ENCODE data around the gene MRPS34.

MRPS34 gene

DNA sequence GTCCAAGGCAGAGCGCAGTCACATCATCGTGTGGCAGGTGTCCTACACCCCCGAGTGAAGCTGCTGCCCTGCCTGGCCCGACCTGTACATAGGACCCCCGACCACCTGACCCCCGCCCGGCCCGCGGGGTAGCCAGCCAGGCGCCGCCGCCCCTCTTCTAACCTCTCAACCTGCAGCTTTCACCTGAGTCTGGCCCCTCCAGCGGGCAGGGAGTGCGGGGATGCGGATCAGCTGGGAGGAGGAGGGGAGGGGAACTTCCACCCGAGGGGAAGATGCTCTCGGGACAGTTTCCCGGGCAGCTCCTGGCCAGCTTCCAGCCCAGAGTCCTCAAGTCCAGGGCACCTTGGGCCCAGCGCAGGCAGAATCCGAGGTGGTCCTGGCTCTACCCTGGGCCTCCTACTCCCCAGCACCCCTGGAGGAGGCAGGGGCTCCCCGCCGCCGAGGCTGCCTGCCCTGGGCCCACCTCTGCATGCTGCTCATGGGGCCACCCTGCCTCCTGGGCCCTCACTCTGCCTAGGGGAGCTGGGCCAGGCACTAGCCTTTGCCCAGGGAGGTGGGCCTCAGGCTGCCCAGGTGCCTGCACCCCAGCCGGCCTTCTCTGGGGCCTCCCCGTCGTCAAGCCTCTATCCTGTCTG lies 4.0 kb downstream of the MRPS34 start:
- H3K4me1 ChIP-seq (ENCODE audit: control insufficient read depth, insufficient read depth, low read length): peaks cover 7% of the 10 kb centered on the region
- no peak overlapping the region for H3K4me3 ChIP-seq (ENCODE audit: low read length)
- no peak overlapping the region for H3K9ac ChIP-seq (ENCODE audit: low read length)
- peaks cover 40% of the 10 kb centered on the region for H3K36me3 ChIP-seq (ENCODE audit: control insufficient read depth, insufficient read depth, low read length)
- no peak overlapping the region for H3K27ac ChIP-seq (ENCODE audit: low read depth, low read length)
- no peaks in the 10 kb centered on the region for H3K27me3 ChIP-seq (ENCODE audit: control insufficient read depth, insufficient read depth, low read length)

DNA sequence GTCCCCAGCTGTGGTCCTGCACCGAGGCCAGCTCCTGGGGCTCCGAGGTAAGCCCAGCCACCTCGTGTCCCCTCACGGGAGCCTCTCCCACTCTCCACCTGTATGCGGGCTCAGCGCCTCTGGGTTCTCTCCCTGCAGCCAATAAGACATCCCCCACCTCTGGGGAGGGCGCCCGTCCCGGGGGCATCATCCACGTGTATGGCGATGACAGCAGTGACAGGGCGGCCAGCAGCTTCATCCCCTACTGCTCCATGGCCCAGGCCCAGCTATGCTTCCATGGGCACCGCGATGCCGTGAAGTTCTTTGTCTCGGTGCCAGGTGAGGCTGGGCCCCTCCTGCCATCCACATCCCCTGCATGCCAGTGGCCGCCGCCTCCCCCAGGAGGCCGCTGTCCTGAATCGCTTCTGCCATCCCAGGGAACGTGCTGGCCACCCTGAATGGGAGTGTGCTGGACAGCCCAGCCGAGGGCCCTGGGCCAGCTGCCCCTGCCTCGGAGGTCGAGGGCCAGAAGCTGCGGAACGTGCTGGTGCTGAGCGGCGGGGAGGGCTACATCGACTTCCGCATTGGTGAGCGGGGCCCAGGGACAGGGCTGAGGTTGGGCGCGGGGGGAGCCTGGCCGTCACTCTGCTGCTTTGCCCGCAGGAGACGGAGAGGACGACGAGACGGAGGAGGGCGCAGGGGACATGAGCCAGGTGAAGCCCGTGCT lies 4.7 kb downstream of the MRPS34 start:
- no peak overlapping the region for H3K9ac ChIP-seq (ENCODE audit: low read length)
- H3K27me3 ChIP-seq (ENCODE audit: control insufficient read depth, insufficient read depth, low read length): no peaks in the 10 kb centered on the region
- H3K4me3 ChIP-seq (ENCODE audit: low read length): no peak overlapping the region
- peaks cover 6% of the 10 kb centered on the region for H3K4me1 ChIP-seq (ENCODE audit: control insufficient read depth, insufficient read depth, low read length)
- peaks cover 40% of the 10 kb centered on the region for H3K36me3 ChIP-seq (ENCODE audit: control insufficient read depth, insufficient read depth, low read length)
- no peak overlapping the region for H3K27ac ChIP-seq (ENCODE audit: low read depth, low read length)

DNA sequence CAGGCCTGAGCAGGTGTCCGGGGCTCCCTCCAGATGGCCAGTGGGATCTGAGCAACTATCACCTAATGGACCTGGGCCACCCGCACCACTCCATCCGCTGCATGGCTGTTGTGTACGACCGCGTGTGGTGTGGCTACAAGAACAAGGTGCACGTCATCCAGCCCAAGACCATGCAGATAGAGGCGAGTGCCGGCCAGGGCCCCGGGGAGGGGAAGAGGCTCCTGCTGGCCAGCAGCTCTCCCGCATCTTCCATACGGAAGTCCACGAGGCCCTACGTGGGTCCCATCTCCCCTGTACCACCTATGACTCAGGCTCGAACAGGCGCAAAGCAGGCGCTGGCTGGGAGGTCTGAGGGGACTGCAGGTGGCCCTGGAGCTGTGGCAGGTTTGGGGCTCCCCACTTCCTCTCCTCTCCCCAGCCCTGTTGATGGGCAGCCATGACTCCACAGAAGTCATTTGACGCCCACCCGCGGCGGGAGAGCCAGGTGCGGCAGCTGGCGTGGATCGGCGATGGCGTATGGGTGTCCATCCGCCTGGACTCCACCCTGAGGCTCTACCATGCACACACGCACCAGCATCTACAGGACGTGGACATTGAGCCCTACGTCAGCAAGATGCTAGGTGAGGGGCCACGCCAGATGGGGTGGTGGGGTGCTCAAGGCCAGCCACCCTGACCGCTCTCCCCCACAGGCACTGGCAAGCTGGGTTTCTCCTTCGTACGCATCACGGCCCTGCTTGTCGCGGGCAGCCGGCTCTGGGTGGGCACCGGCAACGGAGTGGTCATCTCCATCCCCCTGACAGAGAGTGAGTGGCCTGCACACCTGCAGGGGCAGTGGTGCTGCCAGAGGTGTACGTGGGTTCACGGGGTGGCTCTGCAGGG lies 5.6 kb downstream of the MRPS34 start:
- peaks cover 45% of the 10 kb centered on the region for H3K36me3 ChIP-seq (ENCODE audit: control insufficient read depth, insufficient read depth, low read length)
- H3K4me3 ChIP-seq (ENCODE audit: low read length): no peak overlapping the region
- no peaks in the 10 kb centered on the region for H3K27me3 ChIP-seq (ENCODE audit: control insufficient read depth, insufficient read depth, low read length)
- H3K4me1 ChIP-seq (ENCODE audit: control insufficient read depth, insufficient read depth, low read length): peaks cover 6% of the 10 kb centered on the region
- no peak overlapping the region for H3K27ac ChIP-seq (ENCODE audit: low read depth, low read length)
- no peak overlapping the region for H3K9ac ChIP-seq (ENCODE audit: low read length)

DNA sequence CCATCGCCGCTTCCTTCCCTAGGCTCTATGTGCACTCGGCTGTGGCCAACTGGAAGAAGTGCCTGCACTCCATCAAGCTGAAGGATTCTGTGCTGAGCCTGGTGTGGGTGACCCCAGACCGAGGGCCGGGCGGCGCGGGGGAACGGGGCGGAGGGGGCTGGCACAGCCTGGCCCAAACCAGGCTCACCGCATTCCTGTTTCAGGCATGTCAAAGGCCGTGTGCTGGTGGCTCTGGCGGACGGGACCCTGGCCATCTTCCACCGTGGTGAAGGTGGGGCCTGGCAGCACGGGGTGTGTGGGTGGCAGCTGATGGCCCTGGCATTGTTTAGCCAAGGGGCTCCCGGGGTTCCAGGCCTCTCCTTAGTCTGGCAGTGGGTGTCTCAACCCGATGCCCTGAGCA lies 6.2 kb downstream of the MRPS34 start:
- Histone ChIP-seq H3K4me1 (ENCODE audit: control insufficient read depth, insufficient read depth, low read length) (no peaks in the 10 kb centered on the region), H3K27me3 (ENCODE audit: control insufficient read depth, insufficient read depth, low read length) (no peaks in the 10 kb centered on the region), H3K36me3 (ENCODE audit: control insufficient read depth, insufficient read depth, low read length) (peaks cover 46% of the 10 kb centered on the region), H3K9ac (ENCODE audit: low read length) (no peak overlapping the region), H3K27ac (ENCODE audit: low read depth, low read length) (no peak overlapping the region), H3K4me3 (ENCODE audit: low read length) (no peak overlapping the region)

DNA sequence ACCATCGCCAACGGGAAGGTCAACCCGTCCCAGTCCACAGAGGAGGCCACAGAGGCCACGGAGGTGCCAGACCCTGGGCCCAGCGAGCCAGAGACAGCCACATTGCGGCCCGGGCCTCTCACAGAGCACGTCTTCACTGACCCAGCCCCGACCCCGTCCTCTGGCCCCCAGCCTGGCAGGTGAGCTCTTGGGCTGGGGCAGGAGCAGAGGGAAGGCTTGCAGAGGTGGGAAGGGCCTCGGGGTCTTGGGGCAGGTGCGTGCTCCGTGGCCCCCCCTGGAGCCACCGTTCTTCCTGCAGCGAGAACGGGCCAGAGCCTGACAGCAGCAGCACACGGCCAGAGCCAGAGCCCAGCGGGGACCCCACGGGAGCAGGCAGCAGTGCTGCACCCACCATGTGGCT lies 6.7 kb downstream of the MRPS34 start:
- no peaks in the 10 kb centered on the region for H3K27me3 ChIP-seq (ENCODE audit: control insufficient read depth, insufficient read depth, low read length)
- peaks cover 48% of the 10 kb centered on the region for H3K36me3 ChIP-seq (ENCODE audit: control insufficient read depth, insufficient read depth, low read length)
- no peak overlapping the region for H3K9ac ChIP-seq (ENCODE audit: low read length)
- H3K4me3 ChIP-seq (ENCODE audit: low read length): no peak overlapping the region
- H3K4me1 ChIP-seq (ENCODE audit: control insufficient read depth, insufficient read depth, low read length): no peaks in the 10 kb centered on the region
- no peak overlapping the region for H3K27ac ChIP-seq (ENCODE audit: low read depth, low read length)

DNA sequence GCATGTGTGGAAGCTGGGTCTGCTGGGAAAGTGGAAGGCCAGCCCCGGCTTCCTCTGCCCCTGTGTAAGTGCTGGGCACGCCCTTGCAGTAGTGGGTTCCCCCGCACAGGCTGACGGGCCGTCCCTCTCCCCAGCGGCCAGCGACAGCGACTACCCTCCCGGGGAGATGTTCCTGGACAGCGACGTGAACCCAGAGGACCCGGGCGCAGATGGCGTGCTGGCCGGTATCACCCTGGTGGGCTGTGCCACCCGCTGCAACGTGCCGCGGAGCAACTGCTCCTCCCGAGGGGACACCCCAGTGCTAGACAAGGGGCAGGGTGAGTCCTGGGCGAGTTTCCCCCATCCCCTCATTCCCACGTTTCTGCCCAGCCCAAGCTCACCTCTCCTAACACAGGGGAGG lies 7.1 kb downstream of the MRPS34 start:
- Histone ChIP-seq H3K4me3 (ENCODE audit: low read length) (no peak overlapping the region), H3K36me3 (ENCODE audit: control insufficient read depth, insufficient read depth, low read length) (peaks cover 48% of the 10 kb centered on the region)

DNA sequence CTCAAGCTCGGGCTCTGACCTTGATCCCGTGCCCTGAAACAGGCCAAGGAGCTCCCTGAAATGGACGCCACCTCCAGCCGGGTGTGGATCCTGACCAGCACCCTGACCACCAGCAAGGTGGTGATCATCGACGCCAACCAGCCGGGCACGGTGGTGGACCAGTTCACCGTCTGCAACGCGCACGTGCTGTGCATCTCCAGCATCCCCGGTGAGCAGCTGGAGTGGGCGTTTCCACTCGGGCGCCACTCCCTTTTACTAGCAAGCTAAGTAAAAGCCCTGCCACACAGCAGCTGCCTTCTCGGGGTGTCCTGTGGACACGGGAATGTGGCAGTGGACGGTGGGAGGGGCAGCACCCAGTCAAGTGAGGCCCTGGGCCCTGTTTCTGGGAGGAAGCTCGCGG lies 8.0 kb downstream of the MRPS34 start:
- no peaks in the 10 kb centered on the region for H3K4me1 ChIP-seq (ENCODE audit: control insufficient read depth, insufficient read depth, low read length)
- H3K27ac ChIP-seq (ENCODE audit: low read depth, low read length): no peak overlapping the region
- H3K9ac ChIP-seq (ENCODE audit: low read length): no peak overlapping the region
- H3K27me3 ChIP-seq (ENCODE audit: control insufficient read depth, insufficient read depth, low read length): no peaks in the 10 kb centered on the region
- peaks cover 48% of the 10 kb centered on the region for H3K36me3 ChIP-seq (ENCODE audit: control insufficient read depth, insufficient read depth, low read length)
- no peak overlapping the region for H3K4me3 ChIP-seq (ENCODE audit: low read length)

More for the DNA sequence above, 7.1 kb downstream of the MRPS34 start:
- no peaks in the 10 kb centered on the region for H3K27me3 ChIP-seq (ENCODE audit: control insufficient read depth, insufficient read depth, low read length)
- no peak overlapping the region for H3K9ac ChIP-seq (ENCODE audit: low read length)
- no peak overlapping the region for H3K27ac ChIP-seq (ENCODE audit: low read depth, low read length)
- H3K4me1 ChIP-seq (ENCODE audit: control insufficient read depth, insufficient read depth, low read length): no peaks in the 10 kb centered on the region

DNA sequence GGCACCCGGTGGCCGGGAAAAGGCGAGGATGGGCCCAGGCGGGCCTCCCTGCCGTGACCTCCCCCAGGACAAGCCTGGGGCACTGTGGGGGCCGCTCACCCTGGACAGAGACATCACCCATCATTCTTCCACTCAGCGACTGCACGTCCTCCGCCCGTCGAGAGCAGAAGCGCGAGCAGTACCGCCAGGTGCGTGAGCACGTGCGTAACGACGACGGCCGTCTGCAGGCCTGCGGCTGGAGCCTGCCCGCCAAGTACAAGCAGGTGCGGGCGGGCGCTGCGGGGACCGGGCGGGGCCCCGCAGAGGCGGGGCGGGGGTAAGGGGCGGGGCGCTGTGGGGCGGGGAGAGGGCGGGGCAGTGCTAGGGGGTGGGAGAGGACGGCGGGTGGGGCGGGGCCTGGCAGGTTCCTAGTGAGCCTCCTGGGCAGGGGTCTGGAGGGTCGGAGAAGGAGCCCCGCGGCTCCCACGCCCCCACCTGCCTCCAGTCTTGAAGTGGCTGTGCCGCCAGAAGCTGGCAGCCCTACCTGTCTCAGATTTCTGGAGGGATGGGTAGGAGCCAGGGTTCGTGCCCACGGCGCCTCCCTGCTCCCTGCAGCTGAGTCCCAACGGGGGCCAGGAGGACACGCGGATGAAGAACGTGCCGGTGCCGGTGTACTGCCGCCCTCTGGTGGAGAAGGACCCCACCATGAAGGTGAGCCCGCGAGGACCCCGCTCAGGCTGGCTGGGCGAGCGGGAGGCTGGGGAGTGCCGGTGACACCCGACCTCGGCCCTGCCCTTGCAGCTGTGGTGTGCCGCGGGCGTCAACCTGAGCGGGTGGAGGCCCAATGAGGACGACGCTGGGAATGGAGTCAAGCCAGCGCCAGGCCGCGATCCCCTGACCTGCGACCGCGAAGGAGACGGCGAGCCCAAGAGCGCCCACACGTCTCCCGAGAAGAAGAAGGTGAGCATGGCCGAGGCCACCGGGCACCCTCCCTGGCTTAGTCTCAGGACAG lies 9.1 kb downstream of the MRPS34 start:
- no peak overlapping the region for H3K4me3 ChIP-seq (ENCODE audit: low read length)
- no peak overlapping the region for H3K9ac ChIP-seq (ENCODE audit: low read length)
- H3K4me1 ChIP-seq (ENCODE audit: control insufficient read depth, insufficient read depth, low read length): no peaks in the 10 kb centered on the region
- H3K27me3 ChIP-seq (ENCODE audit: control insufficient read depth, insufficient read depth, low read length): no peaks in the 10 kb centered on the region
- H3K27ac ChIP-seq (ENCODE audit: low read depth, low read length): no peak overlapping the region
- H3K36me3 ChIP-seq (ENCODE audit: control insufficient read depth, insufficient read depth, low read length): peaks cover 48% of the 10 kb centered on the region

DNA sequence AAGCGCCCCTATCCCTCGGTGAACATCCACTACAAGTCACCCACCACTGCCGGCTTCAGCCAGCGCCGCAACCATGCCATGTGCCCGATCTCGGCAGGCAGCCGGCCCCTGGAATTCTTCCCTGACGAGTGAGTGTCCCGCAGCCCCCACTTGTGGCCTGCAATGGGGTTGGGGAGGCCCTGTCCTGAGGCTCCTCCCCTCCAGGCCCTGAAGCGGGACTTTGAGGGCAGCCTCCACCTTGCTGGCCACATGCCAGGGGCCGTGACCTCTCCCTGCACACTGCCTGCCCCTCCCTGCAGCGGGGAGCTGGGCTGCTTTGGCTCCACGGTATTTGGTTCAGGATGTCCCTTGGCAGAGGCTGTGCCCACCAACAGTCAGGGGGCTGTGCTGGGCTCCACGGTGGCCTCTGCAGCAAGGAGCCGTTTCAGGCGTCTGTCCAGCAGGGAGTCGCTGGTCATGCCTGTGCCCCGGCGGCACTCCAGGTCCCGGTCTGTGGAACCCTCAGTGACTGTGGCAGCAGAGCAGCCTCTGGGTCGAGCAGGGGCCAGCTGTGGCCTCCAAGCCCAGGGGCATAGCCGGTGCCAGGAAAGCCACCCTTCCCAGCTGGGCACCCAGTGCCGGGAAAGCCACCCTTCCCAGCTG lies 9.9 kb downstream of the MRPS34 start:
- no peak overlapping the region for H3K27ac ChIP-seq (ENCODE audit: low read depth, low read length)
- no peak overlapping the region for H3K4me3 ChIP-seq (ENCODE audit: low read length)
- H3K27me3 ChIP-seq (ENCODE audit: control insufficient read depth, insufficient read depth, low read length): no peaks in the 10 kb centered on the region
- H3K4me1 ChIP-seq (ENCODE audit: control insufficient read depth, insufficient read depth, low read length): no peaks in the 10 kb centered on the region
- peaks cover 41% of the 10 kb centered on the region for H3K36me3 ChIP-seq (ENCODE audit: control insufficient read depth, insufficient read depth, low read length)
- H3K9ac ChIP-seq (ENCODE audit: low read length): no peak overlapping the region

DNA sequence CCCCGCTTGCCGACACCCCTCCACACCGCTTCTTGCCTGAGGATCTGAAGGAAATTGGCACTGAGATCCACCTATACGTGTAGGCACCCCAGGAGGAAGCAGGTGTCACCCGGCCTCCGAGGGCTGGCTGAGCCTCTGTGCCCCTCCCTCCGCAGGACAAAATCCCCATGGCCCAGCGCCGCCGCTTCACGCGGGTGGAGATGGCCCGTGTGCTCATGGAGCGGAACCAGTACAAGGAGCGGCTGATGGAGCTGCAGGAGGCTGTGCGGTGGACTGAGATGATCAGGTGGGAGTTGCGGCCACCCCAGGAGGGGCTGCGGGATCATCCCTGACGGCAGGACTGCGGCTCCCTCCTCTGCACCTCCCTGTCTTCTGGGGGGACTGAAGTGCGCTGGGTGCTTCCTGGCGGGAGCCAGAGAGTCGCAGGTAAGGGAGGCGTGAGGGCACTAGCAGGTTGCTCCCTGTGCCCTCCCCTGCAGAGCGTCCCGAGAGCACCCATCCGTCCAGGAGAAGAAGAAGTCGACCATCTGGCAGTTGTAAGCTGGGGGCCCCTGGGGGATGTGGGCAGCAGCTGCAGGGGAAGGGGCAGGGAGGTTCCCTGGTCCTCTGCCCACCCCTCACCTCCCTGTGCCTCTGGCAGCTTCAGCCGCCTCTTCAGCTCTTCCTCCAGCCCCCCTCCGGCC lies 10.6 kb downstream of the MRPS34 start:
- Histone ChIP-seq H3K27me3 (ENCODE audit: control insufficient read depth, insufficient read depth, low read length) (no peaks in the 10 kb centered on the region), H3K4me1 (ENCODE audit: control insufficient read depth, insufficient read depth, low read length) (no peaks in the 10 kb centered on the region), H3K27ac (ENCODE audit: low read depth, low read length) (no peak overlapping the region), H3K9ac (ENCODE audit: low read length) (no peak overlapping the region), H3K36me3 (ENCODE audit: control insufficient read depth, insufficient read depth, low read length) (peaks cover 36% of the 10 kb centered on the region), H3K4me3 (ENCODE audit: low read length) (no peak overlapping the region)

DNA sequence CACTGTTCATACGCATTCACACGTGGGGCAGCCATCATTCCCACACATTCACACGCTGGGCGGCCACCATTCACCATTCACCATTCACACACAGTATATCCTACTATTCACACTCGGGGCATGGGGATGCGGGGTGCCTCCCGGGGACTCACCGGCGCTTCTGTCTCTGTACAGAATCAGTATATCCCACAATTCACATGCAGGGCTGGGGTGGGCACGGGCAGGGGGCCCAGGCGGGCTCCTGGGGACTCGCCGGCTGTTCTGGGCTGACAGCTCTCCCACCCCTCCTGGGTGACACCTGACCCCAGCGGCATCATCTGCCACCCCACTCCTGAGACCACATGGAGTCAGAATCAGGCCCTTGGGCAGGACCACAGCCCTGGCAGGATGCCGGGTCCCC lies 11.2 kb downstream of the MRPS34 start:
- Histone ChIP-seq H3K9ac (ENCODE audit: low read length) (no peak overlapping the region), H3K27me3 (ENCODE audit: control insufficient read depth, insufficient read depth, low read length) (no peaks in the 10 kb centered on the region), H3K4me3 (ENCODE audit: low read length) (no peak overlapping the region), H3K36me3 (ENCODE audit: control insufficient read depth, insufficient read depth, low read length) (peaks cover 30% of the 10 kb centered on the region), H3K4me1 (ENCODE audit: control insufficient read depth, insufficient read depth, low read length) (no peaks in the 10 kb centered on the region), H3K27ac (ENCODE audit: low read depth, low read length) (no peak overlapping the region)

Measured in rectal smooth muscle tissue (tissue), 1 donor.